Activated CD4-positive, alpha-beta memory T cell treated with anti-CD3 and anti-CD28 coated beads, Interleukin-2, amount 10 ng/mL, durations not matched to agents 7 days and 5 days (primary cell): Measurements from ENCODE around the gene ACSL3. TPM values are rescaled to one million over a fixed set of nuclear protein-coding genes. Genes with fewer than 3 reads are reported as not detected.
"Not testable (repeated sequence)": the region's sequence is repeated elsewhere in the genome, so short reads cannot be mapped to it uniquely, and the experiment has no call there.

Source experiments
- CTCF ChIA-PET: fragments of 350-600 bp; sonication (Branson Sonifier 250); formaldehyde crosslinking; loops from one replicate; lab custom pipeline; 2021; ENCODE audit warnings: antibody characterized with exemption, inconsistent platforms; lab: Charles Lee
- POLR2A ChIA-PET: fragments of 350-600 bp; sonication (Branson Sonifier 250); formaldehyde crosslinking; loops from one replicate; lab custom pipeline; 2021; ENCODE audit warnings: antibody characterized with exemption; lab: Charles Lee
- DNase-seq: peaks from one replicate; pipeline ENCODE4 v3.0.0-alpha.2; 2020
- H3K27ac Mint-ChIP-seq: one replicate; pipeline ENCODE4 v1.8.0; 2021; ENCODE audit warnings: mild to moderate bottlenecking, mixed read lengths
- H3K27me3 Mint-ChIP-seq: one replicate; pipeline ENCODE4 v1.8.0; 2021; ENCODE audit warnings: mixed read lengths
- H3K36me3 Mint-ChIP-seq: one replicate; pipeline ENCODE4 v1.8.0; 2021; ENCODE audit warnings: low read depth, mixed read lengths
- H3K4me1 Mint-ChIP-seq: one replicate; pipeline ENCODE4 v1.8.0; 2021; ENCODE audit warnings: mixed read lengths
- H3K4me3 Mint-ChIP-seq: one replicate; pipeline ENCODE4 v1.8.0; 2021; ENCODE audit warnings: mild to moderate bottlenecking, mixed read lengths
- H3K9me3 Mint-ChIP-seq: one replicate; pipeline ENCODE4 v1.8.0; 2021; ENCODE audit warnings: mixed read lengths
- total RNA-seq, 2 experiments: library from RNA; stranded (reverse); gene quantifications; one replicate each; pipeline ENCODE4 v1.2.3, GENCODE V29; 2021

The ACSL3 gene
- total RNA-seq, 2 experiments from 2014 or later, result 49.5 to 57.2 TPM

GRCh38 chr2:222861411-222862105, 722 bp downstream of the ACSL3 start:
- CTCF ChIA-PET, result interaction anchor here (0.6 to 2.3 kb wide), 11 partner anchors 16 to 171 kb away, joined by 3 to 7 read pairs (median 5); no protein-coding TSS in a partner anchor
- peak; percentile 50 for DNase-seq
- Mint-ChIP-seq H3K36me3 (peaks cover 3% of the 10 kb centered on the region), H3K27me3 (peaks cover 11% of the 10 kb centered on the region), H3K9me3 (no peaks in the 10 kb centered on the region), H3K27ac (peak overlapping the region; percentile 78), H3K4me3 (no peak overlapping the region), H3K4me1 (peaks cover 14% of the 10 kb centered on the region)
- POLR2A ChIA-PET, result interaction anchor here (0.9 to 2.4 kb wide), 6 partner anchors 9 to 206 kb away, joined by 3 to 13 read pairs (median 4); partner anchors contain the start of gene FARSB

- Mint-ChIP-seq H3K27me3 (peaks cover 8% of the 10 kb centered on the region), H3K9me3 (no peaks in the 10 kb centered on the region), H3K4me1 (peaks cover 14% of the 10 kb centered on the region), H3K36me3 (peaks cover 3% of the 10 kb centered on the region), H3K4me3 (no peak overlapping the region), H3K27ac (peak overlapping the region; percentile 78)
- DNase-seq, result no peak
- ChIA-PET CTCF (interaction anchor here (0.5 to 2.3 kb wide), 11 partner anchors 15 to 172 kb away, joined by 3 to 7 read pairs (median 5); no protein-coding TSS in a partner anchor), POLR2A (interaction anchor here (0.9 to 2.4 kb wide), 6 partner anchors 8 to 207 kb away, joined by 3 to 13 read pairs (median 4); partner anchors contain the start of gene FARSB)
Observed at GRCh38 chr2:222862106-222862908, 1.5 kb downstream of the ACSL3 start.

- H3K27ac Mint-ChIP-seq, result no peak overlapping the region
- ChIA-PET POLR2A (interaction anchor here (1.3 to 2.4 kb wide), 2 partner anchors 13 to 208 kb away, joined by 3 to 13 read pairs; partner anchors contain the start of gene FARSB), CTCF (interaction anchor here (2.3 kb wide), 1 partner anchor 76 kb away, joined by 7 read pairs; no protein-coding TSS in a partner anchor)
- no peaks in the 10 kb centered on the region for H3K9me3 Mint-ChIP-seq
- H3K4me3 Mint-ChIP-seq, result no peak overlapping the region
- H3K4me1 Mint-ChIP-seq, result peaks cover 14% of the 10 kb centered on the region
- DNase-seq, result no peak
- peaks cover 2% of the 10 kb centered on the region for H3K27me3 Mint-ChIP-seq
- H3K36me3 Mint-ChIP-seq, result peaks cover 3% of the 10 kb centered on the region
Observed at GRCh38 chr2:222862909-222863544, 2.2 kb downstream of the ACSL3 start.

- Mint-ChIP-seq H3K9me3 (no peaks in the 10 kb centered on the region), H3K27me3 (no peaks in the 10 kb centered on the region), H3K36me3 (peaks cover 3% of the 10 kb centered on the region), H3K4me1 (peaks cover 14% of the 10 kb centered on the region), H3K4me3 (no peak overlapping the region), H3K27ac (no peak overlapping the region)
- no peak for DNase-seq
- ChIA-PET CTCF (interaction anchor here (1.2 kb wide), 1 partner anchor 75 kb away, joined by 3 read pairs; no protein-coding TSS in a partner anchor), POLR2A (interaction anchor here (1.3 kb wide), 1 partner anchor 12 kb away, joined by 3 read pairs; no protein-coding TSS in a partner anchor)
Observed at GRCh38 chr2:222864296-222864695, 3.5 kb downstream of the ACSL3 start.

GRCh38 chr2:222865301-222865700, 4.5 kb downstream of the ACSL3 start:
- Mint-ChIP-seq H3K4me3 (no peak overlapping the region), H3K9me3 (no peaks in the 10 kb centered on the region)
- CTCF ChIA-PET, result interaction anchor here (0.7 to 1.2 kb wide), 3 partner anchors 38 to 175 kb away, joined by 3 to 4 read pairs (median 3); no protein-coding TSS in a partner anchor

GRCh38 chr2:222866358-222866960, 5.6 kb downstream of the ACSL3 start:
- Mint-ChIP-seq H3K4me1 (peaks cover 7% of the 10 kb centered on the region), H3K4me3 (no peak overlapping the region), H3K36me3 (peaks cover 3% of the 10 kb centered on the region), H3K9me3 (no peaks in the 10 kb centered on the region), H3K27ac (no peak overlapping the region), H3K27me3 (no peaks in the 10 kb centered on the region)
- DNase-seq, result no peak
- ChIA-PET POLR2A (no interaction called here), CTCF (no interaction called here)

More at GRCh38 chr2:222865301-222865700, 4.5 kb downstream of the ACSL3 start:
- peaks cover 3% of the 10 kb centered on the region for H3K36me3 Mint-ChIP-seq
- POLR2A ChIA-PET, result no interaction called here
- H3K4me1 Mint-ChIP-seq, result peaks cover 7% of the 10 kb centered on the region
- no peaks in the 10 kb centered on the region for H3K27me3 Mint-ChIP-seq
- DNase-seq, result no peak
- no peak overlapping the region for H3K27ac Mint-ChIP-seq

- POLR2A ChIA-PET, H3K4me1 Mint-ChIP-seq, H3K9me3 Mint-ChIP-seq, H3K4me3 Mint-ChIP-seq, H3K27me3 Mint-ChIP-seq, DNase-seq, H3K36me3 Mint-ChIP-seq, H3K27ac Mint-ChIP-seq: not testable (repeated sequence)
- CTCF ChIA-PET, result interaction anchor here (0.6 to 1.0 kb wide), 2 partner anchors 9 to 24 kb away, joined by 3 read pairs; no protein-coding TSS in a partner anchor
Observed at GRCh38 chr2:222868560-222869251, 7.9 kb downstream of the ACSL3 start.

GRCh38 chr2:222869252-222869560, 8.4 kb downstream of the ACSL3 start:
- Mint-ChIP-seq H3K4me3 (no peak overlapping the region), H3K4me1 (peaks cover 7% of the 10 kb centered on the region), H3K27ac (no peak overlapping the region), H3K9me3 (no peaks in the 10 kb centered on the region), H3K27me3 (no peaks in the 10 kb centered on the region), H3K36me3 (no peaks in the 10 kb centered on the region)
- CTCF ChIA-PET, result interaction anchor here (0.6 kb wide), 1 partner anchor 25 kb away, joined by 3 read pairs; no protein-coding TSS in a partner anchor
- POLR2A ChIA-PET, result no interaction called here
- no peak for DNase-seq

GRCh38 chr2:222871291-222871690, 10.5 kb downstream of the ACSL3 start:
- H3K9me3 Mint-ChIP-seq, result no peaks in the 10 kb centered on the region
- no peak overlapping the region for H3K4me3 Mint-ChIP-seq
- H3K27ac Mint-ChIP-seq, result no peak overlapping the region
- no peaks in the 10 kb centered on the region for H3K27me3 Mint-ChIP-seq
- ChIA-PET CTCF (interaction anchor here (1.1 kb wide), 1 partner anchor 31 kb away, joined by 3 read pairs; no protein-coding TSS in a partner anchor), POLR2A (interaction anchor here (1.9 kb wide), 1 partner anchor 10 kb away, joined by 7 read pairs; no protein-coding TSS in a partner anchor)
- H3K4me1 Mint-ChIP-seq, result no peaks in the 10 kb centered on the region
- no peak for DNase-seq
- no peaks in the 10 kb centered on the region for H3K36me3 Mint-ChIP-seq

- H3K27ac Mint-ChIP-seq, result no peak overlapping the region
- CTCF ChIA-PET, result interaction anchor here (1.1 kb wide), 1 partner anchor 29 kb away, joined by 3 read pairs; no protein-coding TSS in a partner anchor
- H3K4me3 Mint-ChIP-seq, result no peak overlapping the region
- H3K9me3 Mint-ChIP-seq, result no peaks in the 10 kb centered on the region
- POLR2A ChIA-PET, result no interaction called here
- DNase-seq, result no peak
- peaks cover 3% of the 10 kb centered on the region for H3K4me1 Mint-ChIP-seq
- no peaks in the 10 kb centered on the region for H3K27me3 Mint-ChIP-seq
- no peaks in the 10 kb centered on the region for H3K36me3 Mint-ChIP-seq
Observed at GRCh38 chr2:222872551-222872950, 11.7 kb downstream of the ACSL3 start.

GRCh38 chr2:222875482-222875881, 14.6 kb downstream of the ACSL3 start:
- Mint-ChIP-seq H3K27me3 (no peaks in the 10 kb centered on the region), H3K27ac (no peak overlapping the region), H3K4me1 (peaks cover 11% of the 10 kb centered on the region), H3K4me3 (no peak overlapping the region), H3K36me3 (no peaks in the 10 kb centered on the region), H3K9me3 (no peaks in the 10 kb centered on the region)
- no peak for DNase-seq
- ChIA-PET POLR2A (interaction anchor here (1.2 kb wide), 1 partner anchor 11 kb away, joined by 3 read pairs; no protein-coding TSS in a partner anchor), CTCF (no interaction called here)
